HG03097 (cell line): ENCODE data around the gene ARHGEF3.

ENCODE experiments used
- ATAC-seq: cut with Tn5 transposase; IDR thresholded peaks from one replicate; pipeline ENCODE4 v1.9.1; 2021; ENCODE audit not compliant: unreplicated experiment, low FRiP score

Gene ARHGEF3

DNA sequence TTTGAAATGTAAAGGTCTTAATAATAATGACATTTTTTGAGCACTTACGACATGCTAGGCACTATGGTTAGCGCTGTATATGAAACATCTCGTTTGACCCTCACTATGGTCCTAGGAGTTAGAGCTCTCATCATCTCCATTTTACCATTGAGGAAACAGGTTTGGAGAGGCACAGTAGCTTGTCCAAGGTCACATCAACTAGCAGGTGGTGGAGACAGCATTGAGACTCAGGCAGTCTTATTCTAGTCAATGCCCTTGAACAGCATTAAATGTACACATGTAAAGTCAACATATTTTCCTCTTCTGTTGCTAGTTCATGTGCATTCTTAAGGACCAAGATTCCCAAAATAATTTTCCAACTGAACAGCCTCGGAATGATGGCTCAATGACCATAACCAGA is 4.8 kb downstream of the ARHGEF3 start:
- no peak for ATAC-seq

- ATAC-seq: no peak
These were observed 5.5 kb downstream of the ARHGEF3 start for GRCh38 chr3:56796202-56796601.

GRCh38 chr3:56795829-56796185 is 5.9 kb downstream of the ARHGEF3 start:
- no peak for ATAC-seq

GRCh38 chr3:56795097-56795828 is 6.5 kb downstream of the ARHGEF3 start:
- no peak for ATAC-seq

GRCh38 chr3:56792193-56792592 is 9.6 kb downstream of the ARHGEF3 start:
- ATAC-seq: no peak

GRCh38 chr3:56790016-56790821 is 11.5 kb downstream of the ARHGEF3 start:
- no peak for ATAC-seq

GRCh38 chr3:56789076-56789475 is 12.7 kb downstream of the ARHGEF3 start:
- no peak for ATAC-seq

GRCh38 chr3:56788521-56788920 is 13.2 kb downstream of the ARHGEF3 start:
- ATAC-seq: no peak

GRCh38 chr3:56787784-56788256 is 13.9 kb downstream of the ARHGEF3 start:
- ATAC-seq: no peak

DNA sequence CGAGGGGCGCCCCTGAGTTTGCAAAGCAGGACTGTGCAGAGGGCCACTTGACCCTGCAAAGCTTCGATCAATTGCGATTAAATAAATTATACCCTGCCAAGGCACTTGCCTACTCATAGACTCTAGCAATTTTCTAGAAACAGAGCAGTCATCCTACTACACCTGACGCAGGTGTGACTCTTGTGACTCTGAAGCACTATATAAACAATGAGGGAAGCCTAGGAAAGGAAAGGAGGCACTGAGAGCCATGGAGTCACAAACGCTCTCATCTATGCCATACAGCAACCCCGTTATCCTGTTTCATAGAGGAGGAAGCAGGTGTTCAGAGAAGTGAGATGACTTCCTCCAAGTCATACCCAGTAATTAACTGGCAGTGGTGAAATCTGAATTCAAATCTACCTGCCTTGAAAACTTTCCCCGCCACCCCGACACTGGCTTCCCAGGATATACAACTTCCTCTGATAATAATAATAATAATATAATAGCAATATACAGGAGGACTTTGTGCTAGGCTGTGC is 14.4 kb downstream of the ARHGEF3 start:
- ATAC-seq: no peak

- no peak for ATAC-seq
These were observed 16.2 kb downstream of the ARHGEF3 start for GRCh38 chr3:56785499-56785898.

DNA sequence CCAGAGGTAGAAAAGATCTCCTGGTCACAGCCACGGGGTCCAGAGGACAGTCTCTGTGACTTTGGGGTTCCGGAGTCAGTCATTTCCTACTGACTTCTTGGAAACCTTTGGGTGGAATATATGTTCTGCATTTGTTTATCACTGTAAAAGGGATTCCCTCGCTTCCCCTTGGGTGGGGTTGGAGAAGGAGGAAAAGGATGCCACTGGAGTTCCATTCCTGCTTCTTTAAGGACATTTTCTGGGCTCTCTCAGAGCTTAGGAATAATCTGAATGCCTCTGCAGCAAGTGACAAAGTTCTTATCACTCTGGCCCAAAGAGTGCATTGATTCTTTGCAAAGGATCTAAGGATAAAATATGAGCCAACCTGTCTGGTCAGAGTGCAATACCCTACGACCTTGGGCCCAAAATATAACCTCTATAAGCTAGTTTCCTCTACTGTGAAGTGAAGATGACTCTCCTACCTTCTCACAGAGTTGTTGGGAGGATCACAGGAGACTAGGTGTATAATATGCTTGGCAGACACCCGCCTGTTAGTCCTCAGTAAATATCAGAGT is 17.2 kb downstream of the ARHGEF3 start:
- ATAC-seq: no peak

DNA sequence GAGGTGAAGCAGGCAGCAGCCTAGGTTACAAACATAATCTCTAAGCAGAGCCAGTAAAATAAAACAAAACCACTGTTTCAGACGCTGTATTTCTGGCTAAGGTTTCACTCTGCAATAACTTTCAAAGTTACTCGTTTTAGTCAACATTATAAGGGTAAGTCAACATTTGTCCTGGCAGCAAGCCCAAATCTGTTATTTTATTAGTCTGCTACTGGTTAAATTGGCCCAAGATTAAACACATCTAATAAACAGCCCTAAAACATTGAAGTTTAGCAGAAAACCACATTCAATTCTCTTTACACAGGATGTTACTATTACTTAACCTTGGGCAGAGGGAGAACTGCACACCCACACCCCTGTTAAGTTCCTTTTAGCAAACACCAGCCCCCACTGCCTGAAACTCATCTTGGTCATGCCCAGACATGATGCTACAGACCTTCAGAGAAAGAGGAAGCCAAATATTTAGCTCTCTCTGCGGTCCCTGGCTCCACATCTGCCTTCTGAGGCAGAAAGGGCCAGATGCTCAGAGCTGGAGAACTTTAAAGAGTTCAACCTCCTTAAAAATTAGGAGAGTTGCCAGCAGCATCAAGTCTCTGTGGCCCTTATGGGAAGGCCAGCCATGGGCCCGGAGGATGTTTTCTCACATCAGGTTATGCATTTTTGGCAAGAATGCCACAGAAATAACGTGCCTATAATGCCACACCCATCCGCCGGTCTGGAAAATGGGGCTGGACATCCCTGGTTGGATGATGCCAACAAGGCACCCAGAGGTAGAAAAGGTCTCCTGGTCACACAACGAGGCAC is 17.9 kb downstream of the ARHGEF3 start:
- peak; percentile 87 for ATAC-seq

- no peak for ATAC-seq
These were observed 18.8 kb downstream of the ARHGEF3 start for GRCh38 chr3:56782906-56783305.

- no peak for ATAC-seq
These were observed 19.5 kb downstream of the ARHGEF3 start for GRCh38 chr3:56782215-56782614.

GRCh38 chr3:56781762-56782161 is 20.0 kb downstream of the ARHGEF3 start:
- no peak for ATAC-seq

DNA sequence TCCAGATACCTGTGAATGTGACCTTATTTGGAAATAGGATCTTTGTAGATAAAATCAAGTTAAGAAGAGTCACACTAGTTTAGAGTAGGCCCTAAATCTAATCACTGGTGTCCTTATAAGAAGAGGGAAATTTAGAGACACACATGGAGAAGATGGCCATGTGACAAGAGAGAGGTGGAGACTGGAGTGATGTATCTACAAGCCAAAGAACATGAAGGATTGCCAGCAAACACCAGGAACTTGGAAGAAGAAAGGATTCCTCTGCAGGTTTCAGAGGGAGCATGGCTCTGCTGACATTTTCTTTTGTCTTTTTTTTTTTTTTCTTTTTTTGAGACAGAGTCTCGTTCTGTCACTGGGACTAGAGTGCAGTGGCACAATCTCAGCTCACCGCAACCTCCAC is 20.8 kb downstream of the ARHGEF3 start:
- no peak for ATAC-seq

- ATAC-seq: no peak
These were observed 22.9 kb downstream of the ARHGEF3 start for GRCh38 chr3:56778893-56779292.

GRCh38 chr3:56776556-56776950 is 25.2 kb downstream of the ARHGEF3 start:
- ATAC-seq: no peak

GRCh38 chr3:56775838-56776555 is 25.8 kb downstream of the ARHGEF3 start:
- ATAC-seq: no peak
